GM19395 (cell line): ENCODE data around the gene PRR36.
"Not testable (repeated sequence)": the region's sequence is repeated elsewhere in the genome, so short reads cannot be mapped to it uniquely, and the experiment has no call there.

ENCODE experiments used
- ATAC-seq: cut with Tn5 transposase; IDR thresholded peaks from one replicate; pipeline ENCODE4 v1.9.1; 2021; ENCODE audit warnings: mild to moderate bottlenecking, moderate library complexity; ENCODE audit not compliant: unreplicated experiment

Gene PRR36

DNA sequence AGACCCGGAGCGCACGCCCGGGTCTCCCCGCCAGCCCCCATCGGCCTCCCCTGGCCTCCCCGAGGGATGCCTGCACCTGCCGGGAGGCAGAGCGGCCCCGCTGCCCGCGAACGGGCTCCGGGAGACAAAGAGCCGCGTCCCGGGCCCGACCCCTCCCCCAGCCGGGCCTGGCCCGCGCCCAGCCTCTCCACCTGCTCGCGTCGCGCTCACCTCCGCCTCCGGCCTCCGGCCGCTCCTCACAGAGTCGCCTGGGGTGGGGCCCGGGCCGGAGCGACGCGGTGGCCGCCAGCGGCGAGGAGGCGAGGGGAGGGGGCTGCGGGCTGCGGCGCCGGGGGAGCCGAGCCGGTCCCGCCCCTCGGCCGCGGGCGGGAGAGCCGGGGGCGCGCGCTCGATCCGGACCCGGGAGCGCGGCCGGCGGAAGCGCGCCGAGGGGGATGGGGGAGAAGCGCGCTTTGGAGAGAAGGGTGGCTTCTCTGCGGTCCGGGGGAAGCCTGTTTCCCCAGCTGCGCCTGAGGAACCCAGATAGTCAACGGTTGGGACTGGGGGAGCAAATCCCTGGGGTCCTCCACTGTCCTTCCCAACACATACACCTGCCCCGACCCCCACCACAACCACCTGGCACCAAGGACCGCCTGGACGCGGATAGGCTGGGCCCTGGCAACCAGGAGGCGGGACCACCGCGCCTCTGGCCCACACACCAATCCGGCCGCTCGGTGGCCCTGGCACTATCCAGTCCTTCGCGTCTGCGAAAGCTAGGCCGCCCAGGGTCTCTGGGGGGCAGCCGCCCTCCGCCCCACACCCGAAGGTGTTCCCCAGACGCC, at the start of gene PRR36:
PRR36 (minus strand) TSS at position 315 of the 821 bp plus-strand sequence. CDS start 701 bp downstream, outside the sequence.
- no peak for ATAC-seq

DNA sequence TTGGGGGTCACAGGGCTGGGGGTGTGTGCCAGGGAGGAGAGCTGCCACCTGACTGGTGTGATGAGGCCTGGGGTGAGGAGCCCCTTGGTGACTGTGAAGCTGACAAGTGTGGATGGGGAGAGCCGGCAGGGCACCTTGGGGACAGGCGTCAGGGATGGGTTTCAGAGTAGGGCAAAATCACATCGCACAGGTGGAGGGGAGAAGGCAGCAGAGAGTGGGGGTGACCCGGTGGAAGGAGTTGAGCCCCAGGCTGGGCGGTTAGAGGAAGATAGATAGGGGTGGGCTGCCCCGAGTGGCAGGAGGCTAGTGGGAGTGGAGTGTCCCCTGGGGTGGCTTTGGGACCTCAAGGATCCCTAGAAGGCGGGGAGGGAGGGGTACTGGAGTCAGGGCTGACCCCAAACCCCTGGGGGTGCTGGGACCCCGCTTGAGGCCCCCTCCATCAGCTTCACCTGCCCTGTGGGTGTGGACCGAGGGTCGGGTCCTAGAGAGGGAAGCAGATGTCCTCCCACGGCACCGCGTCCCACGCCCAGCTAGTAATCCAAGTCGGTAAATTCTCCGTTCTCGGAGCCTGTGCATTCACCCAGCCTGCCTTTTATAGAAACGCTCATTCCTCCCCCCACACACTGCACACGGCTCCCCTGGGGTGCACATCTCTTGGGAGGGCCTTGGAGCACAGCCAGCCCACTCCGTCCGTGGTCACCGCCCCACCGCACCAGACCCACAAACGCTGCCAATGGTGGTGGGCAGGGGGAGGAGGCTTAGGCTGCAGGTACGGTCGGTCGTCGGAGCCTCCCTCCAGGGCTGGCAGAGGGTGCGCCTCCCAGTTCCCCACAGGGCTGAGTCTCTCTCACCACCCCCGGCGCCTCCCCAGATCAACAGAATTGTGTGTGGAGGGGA, 49.4 kb upstream of the PRR36 start:
- ATAC-seq, result no peak

DNA sequence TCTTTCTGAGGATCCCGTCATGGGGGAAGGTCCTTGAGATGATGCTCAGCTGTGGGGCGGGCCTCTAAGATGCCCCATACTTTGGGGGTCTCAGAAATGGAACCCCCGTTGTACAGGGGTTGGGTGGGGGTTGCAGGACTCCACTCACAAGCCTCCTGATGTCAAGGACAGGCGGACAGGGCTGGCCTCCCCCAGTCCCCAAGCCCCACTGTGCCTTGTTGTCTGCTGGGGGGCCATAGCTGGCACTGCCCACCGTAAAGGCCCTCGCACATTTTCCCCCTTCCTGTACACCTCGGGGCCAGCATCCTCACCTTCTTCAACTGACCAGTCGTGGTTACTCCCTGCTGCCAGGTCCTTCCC, 48.6 kb upstream of the PRR36 start:
- ATAC-seq, result no peak

DNA sequence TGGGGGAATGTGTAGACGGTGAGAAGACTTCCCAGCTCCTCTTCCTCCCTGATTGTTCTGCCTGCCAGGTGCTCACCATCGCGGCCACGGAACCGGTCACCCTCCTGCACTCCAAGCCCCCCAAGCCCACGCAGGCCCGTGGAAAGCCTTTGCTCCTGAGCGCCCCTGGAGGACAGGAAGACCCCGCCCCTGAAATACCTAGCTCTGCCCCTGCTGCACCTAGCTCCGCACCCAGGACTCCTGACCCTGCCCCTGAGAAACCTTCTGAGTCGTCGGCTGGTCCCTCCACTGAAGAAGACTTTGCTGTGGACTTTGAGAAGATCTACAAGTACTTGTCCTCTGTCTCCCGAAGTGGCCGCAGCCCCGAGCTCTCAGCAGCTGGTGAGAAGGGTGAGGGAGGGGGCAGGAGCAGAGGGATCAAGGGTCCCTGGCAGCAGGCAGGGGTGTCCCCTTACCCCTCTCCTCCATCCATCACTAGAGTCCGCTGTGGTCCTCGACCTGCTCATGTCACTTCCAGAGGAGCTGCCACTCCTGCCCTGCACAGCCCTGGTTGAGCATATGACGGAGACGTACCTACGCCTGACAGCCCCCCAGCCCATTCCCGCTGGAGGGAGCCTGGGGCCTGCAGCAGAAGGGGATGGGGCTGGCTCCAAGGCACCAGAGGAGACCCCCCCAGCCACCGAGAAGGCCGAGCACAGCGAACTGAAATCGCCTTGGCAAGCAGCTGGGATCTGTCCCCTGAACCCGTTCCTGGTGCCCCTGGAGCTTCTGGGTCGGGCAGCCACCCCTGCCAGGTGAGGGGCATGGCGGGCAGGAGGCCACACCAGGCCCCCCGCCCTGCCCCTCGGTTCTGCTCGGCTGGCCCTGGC, 48.0 kb upstream of the PRR36 start:
- no peak for ATAC-seq

GRCh38 chr19:7921302-7921966, 47.2 kb upstream of the PRR36 start:
- no peak for ATAC-seq

DNA sequence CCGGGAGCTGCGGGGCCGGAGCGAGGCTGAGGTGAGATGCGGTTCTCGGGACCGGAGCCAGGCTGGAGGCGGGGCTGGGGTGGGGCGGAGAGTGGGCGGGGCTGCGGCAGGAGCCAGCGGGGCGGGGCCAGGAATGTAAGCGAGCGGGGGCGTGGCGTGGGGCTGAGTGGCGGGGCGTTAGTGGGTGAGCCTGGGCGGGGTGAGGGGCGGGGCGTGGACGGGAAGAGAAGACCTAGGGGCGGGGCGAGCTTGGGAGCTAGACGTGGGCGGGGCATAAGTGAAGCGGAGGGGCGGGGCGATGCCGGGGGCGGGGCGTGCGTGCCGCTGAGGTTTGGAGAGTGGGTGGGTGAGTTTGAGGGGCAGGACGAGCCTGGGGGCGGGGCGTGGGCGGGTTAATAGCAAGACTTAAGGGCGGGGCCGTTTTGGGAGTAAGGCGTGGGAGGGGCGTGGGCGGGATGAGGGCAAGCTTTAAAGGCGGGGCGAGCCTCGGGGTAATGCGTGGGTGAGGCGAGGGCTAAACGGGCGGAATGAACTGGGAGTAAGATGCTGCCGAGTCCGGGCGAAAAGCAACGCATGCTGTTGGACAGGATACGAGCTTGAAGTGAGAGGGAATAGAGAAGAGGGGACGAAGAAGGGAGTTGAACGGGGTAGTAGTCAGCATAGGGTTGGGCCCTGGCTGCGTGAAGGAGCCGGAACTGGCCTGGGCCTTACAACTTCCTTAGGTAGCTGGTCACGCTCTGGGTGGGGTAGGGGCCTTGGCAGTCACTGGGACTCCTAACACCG, 46.5 kb upstream of the PRR36 start:
- peak; percentile 38 for ATAC-seq

GRCh38 chr19:7919610-7920518, 45.7 kb upstream of the PRR36 start, which contains the start of gene SNAPC2:
SNAPC2 (plus strand) TSS chr19:7920338; CDS start chr19:7920367, 29 bp downstream.
- ATAC-seq, result peak; percentile 55

- no peak for ATAC-seq
Measured at GRCh38 chr19:7918615-7919421, 44.6 kb upstream of the PRR36 start.

DNA sequence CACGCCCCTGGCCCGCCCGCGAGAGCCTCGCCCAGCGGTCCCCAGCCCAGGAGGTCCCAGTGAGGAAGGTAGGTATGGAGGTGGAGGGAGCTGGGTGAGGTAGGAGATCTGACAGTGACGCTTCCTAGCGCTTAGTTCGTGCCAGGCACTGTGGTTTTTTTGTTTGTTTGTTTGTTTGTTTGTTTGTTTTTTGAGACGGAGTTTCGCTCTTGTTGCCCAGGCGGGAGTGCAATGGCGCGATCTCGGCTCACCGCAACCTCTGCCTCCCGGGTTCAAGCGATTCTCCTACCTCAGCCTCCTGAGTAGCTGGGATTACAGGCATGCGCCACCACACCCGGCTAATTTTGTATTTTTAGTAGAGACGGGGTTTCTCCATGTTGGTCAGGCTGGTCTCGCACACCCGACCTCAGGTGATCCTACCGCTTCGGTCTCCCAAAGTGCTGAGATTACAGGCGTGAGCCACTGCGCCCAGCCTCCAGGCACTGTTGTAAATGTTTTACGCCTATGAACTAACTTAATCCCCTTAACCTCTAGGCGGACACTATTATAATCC, 43.9 kb upstream of the PRR36 start:
- not testable (repeated sequence) for ATAC-seq

GRCh38 chr19:7917267-7918061, 43.3 kb upstream of the PRR36 start:
- ATAC-seq, result no peak

- no peak for ATAC-seq
Measured at GRCh38 chr19:7916955-7917266, 42.7 kb upstream of the PRR36 start.

DNA sequence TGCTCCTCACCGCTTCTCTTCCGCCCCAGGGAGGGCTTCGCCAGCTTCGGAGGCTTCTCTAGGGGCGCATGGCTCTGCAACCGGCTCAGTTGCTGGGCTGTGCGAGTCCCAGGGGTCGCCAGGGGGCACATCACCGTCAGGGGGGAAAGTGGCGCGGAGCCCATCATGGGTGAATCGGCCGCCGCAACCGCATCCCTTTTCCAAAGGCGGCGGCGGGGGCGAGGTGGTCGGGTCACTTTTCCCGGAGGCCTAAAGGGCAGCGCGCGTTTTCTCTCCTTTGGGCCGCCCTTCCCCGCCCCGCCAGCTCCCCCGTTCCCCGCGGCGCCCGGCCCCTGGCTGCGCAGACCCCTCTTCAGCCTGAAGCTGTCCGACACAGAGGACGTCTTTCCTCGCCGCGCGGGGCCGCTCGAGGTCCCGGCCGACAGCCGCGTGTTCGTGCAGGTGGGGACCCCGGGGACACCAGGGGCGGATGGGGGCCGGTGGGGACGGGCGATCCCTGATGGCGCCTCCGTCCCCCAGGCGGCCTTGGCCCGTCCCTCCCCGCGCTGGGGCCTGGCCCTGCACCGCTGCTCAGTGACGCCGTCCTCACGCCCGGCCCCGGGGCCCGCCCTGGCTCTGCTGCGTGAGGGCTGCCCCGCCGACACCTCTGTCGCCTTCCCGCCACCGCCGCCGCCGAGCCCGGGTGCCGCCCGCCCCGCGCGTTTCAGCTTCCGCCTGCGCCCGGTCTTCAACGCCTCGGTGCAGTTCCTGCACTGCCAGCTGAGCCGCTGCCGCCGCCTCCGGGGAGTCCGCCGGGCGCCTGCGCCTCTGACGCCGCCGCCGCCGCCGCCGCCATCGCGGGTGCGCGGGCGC, 42.1 kb upstream of the PRR36 start:
- ATAC-seq, result no peak

DNA sequence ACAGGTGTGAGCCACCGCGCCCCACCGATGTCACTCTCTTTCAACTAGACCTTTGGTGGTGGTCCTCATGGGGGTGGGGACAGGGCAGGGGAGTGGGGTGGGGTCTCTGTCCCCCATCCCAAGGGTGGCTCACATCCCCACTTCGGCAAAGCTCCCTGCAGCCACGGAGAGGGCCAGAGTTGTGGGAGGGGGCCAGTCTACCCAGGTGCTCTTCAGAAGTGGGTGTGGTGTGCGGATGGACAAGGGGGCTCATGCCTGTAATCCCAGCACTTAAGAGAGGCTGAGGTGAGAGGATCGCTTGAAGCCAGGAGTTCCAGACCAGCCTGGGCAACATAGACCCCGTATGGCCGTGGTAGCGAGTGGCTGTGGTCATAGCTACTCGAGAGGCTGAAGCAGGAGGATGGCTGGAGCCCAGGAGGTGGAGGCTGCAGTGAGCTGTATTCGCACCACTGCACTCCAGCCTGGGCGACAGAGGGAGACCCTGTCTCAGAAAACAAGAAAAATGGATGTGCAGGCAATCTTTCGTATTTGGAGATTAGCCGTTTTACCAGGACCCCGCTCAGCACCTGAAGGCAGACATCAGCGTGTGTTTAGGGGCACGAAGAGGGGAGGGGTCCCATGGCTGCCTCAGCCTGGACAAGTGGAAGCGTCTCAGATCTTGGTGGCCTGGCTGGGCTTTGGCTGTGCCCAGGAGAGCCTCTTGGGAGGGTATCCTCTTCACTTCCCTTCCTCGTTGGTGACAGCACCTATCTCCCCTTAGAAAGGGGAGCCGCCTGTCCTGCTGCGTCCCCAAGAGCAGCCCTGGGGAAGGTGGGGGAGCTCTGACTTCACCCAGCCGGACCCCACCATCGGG, 41.3 kb upstream of the PRR36 start:
- no peak for ATAC-seq

DNA sequence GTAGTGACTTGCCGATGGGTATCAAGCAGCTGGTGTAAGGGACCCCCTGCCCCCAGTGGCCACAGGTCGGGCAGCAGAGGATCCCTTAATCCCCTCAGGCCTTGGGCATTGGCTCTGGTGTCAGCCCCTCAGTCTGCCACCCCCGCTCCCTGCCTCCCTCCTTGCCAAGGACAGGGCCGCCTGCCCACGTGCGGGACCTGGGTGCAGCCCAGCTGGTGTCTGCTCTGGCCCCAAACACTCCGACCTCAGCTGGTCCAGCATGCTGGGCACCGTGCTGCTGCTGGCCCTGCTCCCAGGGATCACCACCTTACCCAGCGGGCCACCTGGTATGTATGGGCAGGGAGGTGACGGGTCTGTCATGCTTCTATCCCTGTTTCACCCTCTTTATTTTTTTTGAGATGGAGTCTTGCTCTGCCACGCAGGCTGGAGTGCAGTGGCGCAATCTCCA, 40.4 kb upstream of the PRR36 start, which contains the start of gene TGFBR3L:
TGFBR3L (plus strand) TSS at position 233 of the 448 bp plus-strand sequence.
- ATAC-seq, result no peak

- ATAC-seq, result no peak
Measured at GRCh38 chr19:7914099-7914498, 39.9 kb upstream of the PRR36 start.
